Measurements from ENCODE around the gene PRSS3. TPM values are rescaled to one million over a fixed set of nuclear protein-coding genes. Genes with fewer than 3 reads are reported as not detected.
"Not testable (repeated sequence)": the region's sequence is repeated elsewhere in the genome, so short reads cannot be mapped to it uniquely, and the experiment has no call there.

PRSS3 gene
- total RNA-seq, 1 experiment from 2014 or later = 66.3 TPM

GRCh38 chr9:33787839-33788238 is 7.5 kb upstream of the PRSS3 start:
- Histone ChIP-seq H2AFZ (ENCODE audit: low read depth, low read length, poor library complexity, severe bottlenecking) (no peak overlapping the region), H3K27me3 (ENCODE audit: insufficient read depth, low read length) (no peaks in the 10 kb centered on the region), H3K4me2 (ENCODE audit: low read length) (no peak overlapping the region), H3K9ac (ENCODE audit: low read length) (no peak overlapping the region), H3K9me2 (ENCODE audit: insufficient read depth) (no peaks in the 10 kb centered on the region), H3K9me3 (ENCODE audit: control insufficient read depth in 1 of 2, insufficient read depth in 1 of 2, low read depth in 1 of 2, low read length in 2 of 2) (no peaks in the 10 kb centered on the region), H3K36me3 (ENCODE audit: control insufficient read depth in 1 of 2, insufficient read depth in 2 of 2, low read length in 2 of 2) (no peaks in the 10 kb centered on the region), H3K79me2 (ENCODE audit: insufficient read depth, low read length) (no peaks in the 10 kb centered on the region), H3K27ac (ENCODE audit: low read depth, low read length) (no peak overlapping the region), H3K4me3 (replicated peaks in 1 of 2; ENCODE audit: low read depth in 1 of 2, low read length in 2 of 2) (no peak overlapping the region), H3K4me1 (ENCODE audit: control insufficient read depth in 1 of 2, insufficient read depth in 2 of 2, low read length in 2 of 2) (peaks cover 5 to 12% of the 10 kb centered on the region in 2 experiments; a peak in 3 of 4 replicates), H4K20me1 (ENCODE audit: insufficient read depth) (no peaks in the 10 kb centered on the region)
- intact Hi-C loops (cut with micrococcal nuclease) = no loop called here
- RAD21 ChIA-PET (ENCODE audit: low non-redundant PET in 1 of 2, low total read pairs in 2 of 2, uncharacterized antibody in 2 of 2, unreplicated experiment in 2 of 2) = interaction anchor here in 1 of 2 experiments (0.6 kb wide), 1 partner anchor 98 kb away, joined by 3 read pairs; no protein-coding TSS in a partner anchor
- DNase-seq (ENCODE audit: low read depth, low spot score) (no peak), ATAC-seq (no peak)
- CTCF ChIA-PET = interaction anchor here (1.6 kb wide), 2 partner anchors 9 kb away, joined by 9 read pairs; no protein-coding TSS in a partner anchor
- POLR2A ChIA-PET = no interaction called here
- TF ChIP-seq RAD21 (IDR thresholded peaks at IDR 0.05; ENCODE audit: low read depth) (0 out of 2 replicates have a peak, but pooled peaks have one; percentile 10), CTCF (IDR thresholded peaks at IDR 0.05 in 2 of 3, conservative IDR thresholded peaks at IDR 0.05 in 1 of 3; ENCODE audit: borderline replicate concordance in 1 of 3, insufficient read depth in 1 of 3, low read depth in 2 of 3, low read length in 2 of 3) (peak in 1 of 3 experiments; percentile 12; a peak in 2 of 6 replicates), ATF3 (IDR thresholded peaks at IDR 0.05) (no peak)
- no TSS peak for BruUV-seq (replicated peaks)

GRCh38 chr9:33789429-33789828 is 5.9 kb upstream of the PRSS3 start:
- H3K27me3 ChIP-seq (ENCODE audit: insufficient read depth, low read length); H3K36me3 ChIP-seq (ENCODE audit: control insufficient read depth in 1 of 2, insufficient read depth in 2 of 2, low read length in 2 of 2); H3K9me2 ChIP-seq (ENCODE audit: insufficient read depth); DNase-seq (ENCODE audit: low read depth, low spot score); ATAC-seq; H3K9me3 ChIP-seq (ENCODE audit: control insufficient read depth in 1 of 2, insufficient read depth in 1 of 2, low read depth in 1 of 2, low read length in 2 of 2); H3K27ac ChIP-seq (ENCODE audit: low read depth, low read length); BruUV-seq (replicated peaks); H4K20me1 ChIP-seq (ENCODE audit: insufficient read depth); RAD21 ChIA-PET (ENCODE audit: low non-redundant PET in 1 of 2, low total read pairs in 2 of 2, uncharacterized antibody in 2 of 2, unreplicated experiment in 2 of 2); POLR2A ChIA-PET; H3K79me2 ChIP-seq (ENCODE audit: insufficient read depth, low read length); H3K9ac ChIP-seq (ENCODE audit: low read length); H3K4me2 ChIP-seq (ENCODE audit: low read length); H2AFZ ChIP-seq (ENCODE audit: low read depth, low read length, poor library complexity, severe bottlenecking); H3K4me3 ChIP-seq (replicated peaks in 1 of 2; ENCODE audit: low read depth in 1 of 2, low read length in 2 of 2); intact Hi-C loops (cut with micrococcal nuclease): not testable (repeated sequence)
- CTCF ChIA-PET = interaction anchor here (1.6 kb wide), 1 partner anchor 10 kb away, joined by 9 read pairs; no protein-coding TSS in a partner anchor
- H3K4me1 ChIP-seq (ENCODE audit: control insufficient read depth in 1 of 2, insufficient read depth in 2 of 2, low read length in 2 of 2) = peaks cover 5 to 12% of the 10 kb centered on the region in 2 experiments; a peak in 3 of 4 replicates
